SJSA1 (cell line): Measurements from ENCODE around the gene IMPG2. TPM values are rescaled to one million over a fixed set of nuclear protein-coding genes. Genes with fewer than 3 reads are reported as not detected.
"Not testable (repeated sequence)": the region's sequence is repeated elsewhere in the genome, so short reads cannot be mapped to it uniquely, and the experiment has no call there.

Source experiments
- DNase-seq, 2 experiments: peaks; one replicate each; pipeline ENCODE4 v3.0.0-alpha.2; 2015 to 2020; ENCODE audit warnings: low spot score in 2 of 2, low read depth in 1 of 2
- H3K27ac ChIP-seq: fragments of 250-450 bp; sonication (Bioruptor Pico); 2 replicates; pipeline ENCODE4 v1.5.1; 2020; ENCODE audit warnings: mild to moderate bottlenecking, moderate library complexity
- H3K27me3 ChIP-seq: fragments of 250-450 bp; sonication (Bioruptor Pico); replicated peaks from 2 replicates; pipeline ENCODE4 v1.5.1; 2020; ENCODE audit warnings: mild to moderate bottlenecking, moderate library complexity
- H3K36me3 ChIP-seq: fragments of 250-450 bp; sonication (Bioruptor Pico); 2 replicates; pipeline ENCODE4 v1.5.1; 2020; ENCODE audit warnings: mild to moderate bottlenecking
- H3K4me1 ChIP-seq: fragments of 250-450 bp; sonication (Bioruptor Pico); replicated peaks from 2 replicates; pipeline ENCODE4 v1.6.1; 2021; ENCODE audit warnings: mild to moderate bottlenecking
- H3K4me3 ChIP-seq: fragments of 250-450 bp; sonication (Bioruptor Pico); 2 replicates; pipeline ENCODE4 v1.5.1; 2020; ENCODE audit warnings: mild to moderate bottlenecking
- H3K9me3 ChIP-seq: fragments of 250-450 bp; sonication (Bioruptor Pico); replicated peaks from 2 replicates; pipeline ENCODE4 v1.5.1; 2020; ENCODE audit warnings: mild to moderate bottlenecking
- total RNA-seq: library from RNA; depleted of rRNA; stranded (reverse); fragments of >200 nt; shearing (Covaris generic); gene quantifications from 2 replicates; pipeline ENCODE4 v1.2.3, GENCODE V29; 2014; rRNA removed

The IMPG2 gene
- 0.05 and 0.09 TPM in 2 replicates for total RNA-seq

DNA sequence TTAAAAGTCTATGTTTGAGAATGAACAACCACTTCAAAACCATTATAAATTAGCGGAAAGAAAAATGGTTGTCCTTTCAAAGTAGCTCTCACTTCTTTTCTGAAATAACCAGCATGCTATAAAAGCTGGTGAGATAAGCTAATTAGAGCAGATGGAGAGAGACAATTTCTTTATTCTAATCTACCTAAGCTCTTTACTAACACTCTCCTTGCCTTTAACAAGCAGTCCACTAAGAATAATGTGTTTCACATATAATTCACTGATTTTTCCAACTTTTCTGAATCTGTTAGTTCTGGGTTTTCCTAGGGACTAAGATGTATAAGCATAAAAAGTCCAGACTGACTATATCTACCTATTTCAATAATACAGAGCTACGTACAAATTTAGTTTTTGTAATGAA lies at the start of gene IMPG2:
Gene IMPG2, minus strand, starts transcription at position 101 of the 400 bp plus-strand sequence. CDS start 203 bp downstream, outside the sequence.
- H3K27me3 ChIP-seq = no peaks in the 10 kb centered on the region

GRCh38 chr3:101362406-101362805 lies 42.0 kb upstream of the IMPG2 start:
- Histone ChIP-seq H3K36me3 (no peaks in the 10 kb centered on the region), H3K4me3 (no peak overlapping the region), H3K4me1 (no peaks in the 10 kb centered on the region), H3K9me3 (no peaks in the 10 kb centered on the region), H3K27ac (no peak overlapping the region), H3K27me3 (no peaks in the 10 kb centered on the region)
- DNase-seq = no peak

More for the DNA sequence above, at the start of gene IMPG2:
- no peak within 1 kb of the TSS for H3K4me3 ChIP-seq
- no peaks in the 10 kb centered on the region for H3K4me1 ChIP-seq
- H3K36me3 ChIP-seq = no peaks in the 10 kb centered on the region
- no peak within 1 kb of the TSS for H3K27ac ChIP-seq
- DNase-seq = no peak
- H3K9me3 ChIP-seq = no peaks in the 10 kb centered on the region

- Histone ChIP-seq H3K36me3 (no peaks in the 10 kb centered on the region), H3K27me3 (no peaks in the 10 kb centered on the region), H3K4me3 (no peak overlapping the region), H3K4me1 (no peaks in the 10 kb centered on the region), H3K27ac (no peak overlapping the region), H3K9me3 (no peaks in the 10 kb centered on the region)
- no peak for DNase-seq
Observed at GRCh38 chr3:101351829-101352228, 31.5 kb upstream of the IMPG2 start.

DNA sequence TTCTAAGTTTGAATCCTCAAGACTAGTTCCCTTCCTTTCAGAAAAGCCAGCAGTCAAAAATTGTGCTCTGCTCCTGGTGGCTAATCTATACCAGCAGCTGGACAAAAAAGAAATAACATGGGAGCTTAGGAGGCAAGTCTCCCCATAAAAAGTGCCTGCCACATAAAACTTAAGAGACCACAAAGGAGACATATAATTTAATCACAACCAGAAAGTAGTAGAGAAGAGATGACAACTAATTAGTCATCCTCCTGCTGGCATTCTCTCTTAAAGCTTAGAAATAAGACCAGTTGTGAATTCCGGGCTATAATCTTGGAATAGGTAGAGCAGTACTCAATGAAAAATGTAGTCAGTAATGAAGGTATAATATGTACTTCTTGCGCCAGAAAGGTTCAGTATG lies 20.2 kb upstream of the IMPG2 start:
- no peaks in the 10 kb centered on the region for H3K9me3 ChIP-seq
- H3K27me3 ChIP-seq = no peaks in the 10 kb centered on the region
- H3K36me3 ChIP-seq = peaks cover 5% of the 10 kb centered on the region
- no peak for DNase-seq
- H3K4me3 ChIP-seq = no peak overlapping the region
- no peaks in the 10 kb centered on the region for H3K4me1 ChIP-seq
- H3K27ac ChIP-seq = no peak overlapping the region

GRCh38 chr3:101333883-101334282 lies 13.5 kb upstream of the IMPG2 start:
- no peaks in the 10 kb centered on the region for H3K27me3 ChIP-seq
- H3K4me1 ChIP-seq = no peaks in the 10 kb centered on the region
- no peak overlapping the region for H3K27ac ChIP-seq
- no peaks in the 10 kb centered on the region for H3K9me3 ChIP-seq
- H3K4me3 ChIP-seq = no peak overlapping the region
- H3K36me3 ChIP-seq = peaks cover 5% of the 10 kb centered on the region
- DNase-seq = no peak

DNA sequence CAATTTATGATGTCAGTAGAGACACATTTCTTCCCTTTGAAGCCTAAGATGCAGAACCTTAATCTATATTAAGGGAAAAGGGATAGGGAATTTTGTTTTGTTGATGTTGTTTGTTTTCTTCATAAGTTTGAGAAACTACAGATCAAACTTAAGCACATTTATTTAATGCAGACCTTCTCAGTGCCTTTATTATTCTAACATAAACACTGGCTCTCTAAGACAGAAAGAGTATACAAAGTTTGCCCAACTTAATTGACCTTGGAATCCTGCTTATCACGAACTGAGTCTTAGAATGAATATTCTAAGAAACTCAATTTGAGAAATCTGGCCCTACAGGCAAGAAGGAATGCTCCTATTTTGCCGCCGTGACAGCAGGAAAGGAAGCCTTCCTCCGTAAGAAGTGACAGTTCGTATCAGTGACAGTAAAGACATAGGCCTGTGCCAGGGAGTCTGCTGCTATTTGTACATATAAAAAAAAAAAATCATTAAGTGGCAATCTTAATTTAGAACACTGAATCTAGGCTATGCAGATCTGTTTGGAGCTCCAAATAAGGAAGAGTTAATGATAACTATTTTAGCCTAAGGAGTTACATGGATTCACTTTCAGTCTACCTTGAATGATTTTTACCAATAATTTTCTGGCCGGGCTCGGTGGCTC lies 8.8 kb upstream of the IMPG2 start:
- H3K4me1 ChIP-seq = no peaks in the 10 kb centered on the region
- H3K9me3 ChIP-seq = no peaks in the 10 kb centered on the region
- no peak overlapping the region for H3K4me3 ChIP-seq
- no peak for DNase-seq
- H3K27ac ChIP-seq = no peak overlapping the region
- peaks cover 8% of the 10 kb centered on the region; the same call in 1 of the 2 replicates for H3K36me3 ChIP-seq
- H3K27me3 ChIP-seq = no peaks in the 10 kb centered on the region

DNA sequence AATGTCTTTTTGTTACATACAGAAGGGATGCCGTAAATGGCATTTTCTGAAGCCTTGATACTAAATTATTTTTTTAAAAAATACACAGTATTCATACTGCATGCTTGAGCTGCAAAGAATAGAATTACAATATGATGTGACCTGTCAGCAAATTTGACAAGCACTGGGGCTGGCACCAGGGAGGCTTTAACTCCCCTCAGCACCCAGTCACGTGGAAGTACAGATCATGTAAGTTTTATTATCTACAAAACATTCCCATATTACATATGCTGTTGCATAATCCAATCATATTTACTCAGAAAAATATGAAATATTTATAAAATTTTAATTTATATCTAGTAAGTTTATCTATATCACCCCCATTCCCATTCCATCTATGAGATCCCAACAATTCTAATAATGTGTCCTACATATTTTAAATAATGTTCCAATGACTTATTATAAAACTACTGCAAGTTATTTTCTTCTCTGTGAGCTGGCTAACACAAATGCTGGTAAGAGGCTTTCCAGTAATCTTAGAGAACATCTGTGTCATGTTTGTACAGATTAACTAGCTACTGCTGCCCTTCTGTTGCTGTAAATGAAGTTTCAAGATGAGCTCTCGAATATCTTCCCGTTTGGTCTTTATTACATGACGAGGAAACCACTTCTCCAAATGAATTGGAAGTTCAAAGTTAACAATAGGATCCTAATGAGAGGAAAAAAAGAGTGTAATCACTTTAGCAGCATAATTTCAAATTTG lies 5.2 kb upstream of the IMPG2 start:
- H3K4me3 ChIP-seq = no peak overlapping the region
- no peaks in the 10 kb centered on the region for H3K27me3 ChIP-seq
- H3K4me1 ChIP-seq = no peaks in the 10 kb centered on the region
- no peaks in the 10 kb centered on the region for H3K9me3 ChIP-seq
- H3K27ac ChIP-seq = no peak overlapping the region
- peaks cover 8% of the 10 kb centered on the region; the same call in 1 of the 2 replicates for H3K36me3 ChIP-seq
- DNase-seq = no peak

DNA sequence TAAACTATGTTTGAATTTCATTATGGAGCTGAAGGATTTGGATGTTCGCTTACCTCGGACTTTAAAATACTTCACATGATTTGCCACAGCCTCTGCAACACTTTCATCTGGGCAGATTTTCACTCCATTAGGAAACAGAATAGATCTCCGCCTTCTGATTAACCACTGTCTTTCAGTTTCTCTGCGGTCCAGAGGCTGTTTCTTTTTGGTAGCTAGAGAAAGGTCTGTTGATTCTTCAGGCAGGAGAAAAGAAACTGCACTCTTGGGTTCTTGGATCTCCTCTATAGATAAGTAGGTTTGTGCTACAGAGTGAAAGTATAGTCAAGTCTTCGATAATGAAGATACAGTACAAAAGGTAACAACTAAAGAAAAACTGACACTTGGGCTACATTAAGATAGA lies 844 bp downstream of the IMPG2 start:
- H3K4me3 ChIP-seq = no peak overlapping the region
- no peaks in the 10 kb centered on the region for H3K4me1 ChIP-seq
- DNase-seq = no peak

DNA sequence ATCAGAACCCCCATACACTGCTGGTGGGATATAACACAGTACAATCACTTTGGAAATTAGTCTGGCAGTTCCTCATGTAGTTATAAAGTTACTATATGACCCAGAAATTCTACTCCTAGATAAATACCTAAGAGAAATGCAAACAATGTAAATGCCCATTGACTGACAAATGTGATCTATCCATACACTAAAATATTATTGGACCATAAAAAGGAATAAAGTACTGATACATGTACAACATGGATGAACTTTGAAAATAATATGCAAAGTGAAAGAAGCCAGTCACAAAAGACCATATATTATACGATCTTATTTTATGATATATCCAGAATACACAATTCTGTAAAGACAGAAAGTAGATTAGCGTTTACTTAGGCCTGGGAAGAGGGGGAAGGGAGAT lies 7.8 kb downstream of the IMPG2 start:
- no peak overlapping the region for H3K27ac ChIP-seq
- no peaks in the 10 kb centered on the region for H3K27me3 ChIP-seq
- no peaks in the 10 kb centered on the region for H3K36me3 ChIP-seq
- no peak for DNase-seq
- no peak overlapping the region for H3K4me3 ChIP-seq
- no peaks in the 10 kb centered on the region for H3K4me1 ChIP-seq
- no peaks in the 10 kb centered on the region for H3K9me3 ChIP-seq

More for the DNA sequence above, 844 bp downstream of the IMPG2 start:
- no peak overlapping the region for H3K27ac ChIP-seq
- H3K27me3 ChIP-seq = no peaks in the 10 kb centered on the region
- no peaks in the 10 kb centered on the region for H3K36me3 ChIP-seq
- H3K9me3 ChIP-seq = no peaks in the 10 kb centered on the region

GRCh38 chr3:101311676-101312075 lies 8.7 kb downstream of the IMPG2 start:
- H3K4me1 ChIP-seq = no peaks in the 10 kb centered on the region
- no peak for DNase-seq
- no peak overlapping the region for H3K4me3 ChIP-seq
- no peaks in the 10 kb centered on the region for H3K36me3 ChIP-seq
- H3K27ac ChIP-seq = no peak overlapping the region
- H3K27me3 ChIP-seq = no peaks in the 10 kb centered on the region
- no peaks in the 10 kb centered on the region for H3K9me3 ChIP-seq

DNA sequence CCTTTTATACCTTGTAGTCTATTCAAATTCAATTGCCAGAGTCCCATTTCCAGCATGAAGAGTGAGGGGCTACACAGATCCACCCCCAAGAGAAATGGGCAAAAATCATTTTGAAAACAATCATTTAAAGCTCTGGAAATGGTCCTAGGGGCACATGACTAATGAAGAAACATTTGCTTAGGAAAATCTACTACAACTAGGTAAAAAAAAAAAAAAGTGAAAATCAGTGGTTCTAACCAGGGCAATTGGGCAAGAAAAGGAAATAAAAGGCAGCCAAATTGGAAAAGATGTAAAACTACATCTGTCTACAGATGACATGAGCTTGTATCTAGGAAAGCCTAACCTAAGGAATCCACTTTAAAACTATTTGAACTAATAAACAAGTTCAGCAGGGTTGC lies 9.4 kb downstream of the IMPG2 start:
- Histone ChIP-seq H3K27ac (no peak overlapping the region), H3K36me3 (no peaks in the 10 kb centered on the region), H3K27me3 (no peaks in the 10 kb centered on the region), H3K4me1 (no peaks in the 10 kb centered on the region), H3K4me3 (no peak overlapping the region), H3K9me3 (no peaks in the 10 kb centered on the region)
- DNase-seq = no peak

GRCh38 chr3:101308147-101308772 lies 12.1 kb downstream of the IMPG2 start:
- not testable (repeated sequence) for H3K4me1 ChIP-seq, DNase-seq, H3K36me3 ChIP-seq, H3K27ac ChIP-seq, H3K9me3 ChIP-seq, H3K27me3 ChIP-seq, H3K4me3 ChIP-seq

DNA sequence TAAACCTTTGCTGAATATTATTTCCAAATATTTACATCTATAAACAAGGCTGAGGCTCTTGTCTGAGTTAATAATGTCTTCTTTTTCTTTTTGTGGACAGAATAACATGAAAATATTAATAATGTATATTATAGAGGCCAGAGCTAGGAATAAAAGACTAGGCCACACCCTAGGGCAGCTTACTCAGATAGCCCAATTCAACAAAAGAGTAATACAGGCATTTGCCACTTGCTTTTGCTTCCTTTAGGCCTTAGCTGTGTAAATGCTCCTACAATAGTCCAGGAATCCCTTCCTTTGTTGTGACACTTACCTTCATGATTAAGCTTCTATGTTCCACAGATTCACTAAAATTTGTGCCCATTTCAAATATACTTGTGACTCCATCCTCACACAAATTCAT lies 16.5 kb downstream of the IMPG2 start:
- no peak for DNase-seq
- Histone ChIP-seq H3K36me3 (no peaks in the 10 kb centered on the region), H3K9me3 (no peaks in the 10 kb centered on the region), H3K27ac (peak overlapping the region; percentile 24), H3K4me3 (no peak overlapping the region), H3K4me1 (peaks cover 10% of the 10 kb centered on the region), H3K27me3 (no peaks in the 10 kb centered on the region)

DNA sequence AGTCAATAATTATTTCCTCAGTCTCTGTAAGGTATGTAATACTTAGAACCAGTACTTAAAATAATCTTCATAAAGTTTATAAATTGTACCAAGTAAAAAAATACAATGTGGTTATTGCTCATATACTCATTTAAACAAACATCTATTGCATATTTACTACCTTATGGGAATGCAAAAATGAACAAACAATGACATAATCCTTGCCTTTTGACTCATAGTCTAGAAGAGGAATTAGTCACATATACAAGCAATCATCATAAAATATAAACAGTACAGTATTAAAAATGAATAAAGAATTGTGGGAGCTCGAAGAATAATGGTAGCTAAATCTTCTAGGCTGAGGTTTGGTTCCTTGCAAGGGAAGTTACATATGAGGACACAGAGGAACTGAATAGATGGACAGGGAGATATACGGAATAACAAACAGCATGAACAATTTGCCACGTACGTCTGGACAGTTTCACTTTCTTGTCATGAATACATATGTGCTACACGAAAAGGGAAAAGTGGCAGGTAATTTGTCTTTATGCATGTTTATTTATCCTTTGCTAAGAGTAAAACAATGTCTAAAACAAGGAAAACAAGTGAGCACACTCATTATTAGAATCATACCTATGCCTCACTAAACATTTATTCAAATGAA lies 17.2 kb downstream of the IMPG2 start:
- Histone ChIP-seq H3K27me3 (no peaks in the 10 kb centered on the region), H3K9me3 (no peaks in the 10 kb centered on the region), H3K4me3 (peak overlapping the region; percentile 11), H3K4me1 (peaks cover 10% of the 10 kb centered on the region), H3K27ac (peak overlapping the region; percentile 24), H3K36me3 (no peaks in the 10 kb centered on the region)
- peak in 1 of 2 experiments; percentile 44 for DNase-seq
